Measurements from ENCODE around the gene VDAC1.

The VDAC1 gene

GRCh38 chr5:133926489-133927299 lies 78.1 kb downstream of the VDAC1 start:
- DNase-seq (ENCODE audit: low read depth) = no peak

GRCh38 chr5:133925866-133926488 lies 78.8 kb downstream of the VDAC1 start:
- DNase-seq (ENCODE audit: low read depth) = no peak

DNA sequence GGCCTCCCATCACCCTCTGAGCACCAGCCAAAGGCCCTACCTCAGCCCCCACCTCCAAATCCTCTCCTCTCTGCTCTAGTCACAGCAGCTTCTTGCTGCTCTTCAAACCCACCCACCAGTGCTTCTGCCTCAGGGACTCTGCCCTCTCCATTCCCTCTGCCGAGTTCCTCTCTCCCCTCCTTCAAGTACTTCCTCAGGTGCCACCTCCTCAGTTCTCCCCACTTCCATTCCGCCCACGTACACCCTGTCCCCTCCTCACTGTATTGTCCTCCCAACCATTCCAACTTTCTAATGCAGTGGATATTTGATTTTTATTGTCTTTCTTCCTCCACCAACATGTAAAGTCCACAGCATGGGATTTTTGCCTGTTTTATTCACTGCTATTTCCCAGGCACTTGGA lies 79.5 kb downstream of the VDAC1 start:
- DNase-seq (ENCODE audit: low read depth) = no peak

- no peak for DNase-seq (ENCODE audit: low read depth)
Observed at GRCh38 chr5:133924221-133924920, 80.4 kb downstream of the VDAC1 start.

DNA sequence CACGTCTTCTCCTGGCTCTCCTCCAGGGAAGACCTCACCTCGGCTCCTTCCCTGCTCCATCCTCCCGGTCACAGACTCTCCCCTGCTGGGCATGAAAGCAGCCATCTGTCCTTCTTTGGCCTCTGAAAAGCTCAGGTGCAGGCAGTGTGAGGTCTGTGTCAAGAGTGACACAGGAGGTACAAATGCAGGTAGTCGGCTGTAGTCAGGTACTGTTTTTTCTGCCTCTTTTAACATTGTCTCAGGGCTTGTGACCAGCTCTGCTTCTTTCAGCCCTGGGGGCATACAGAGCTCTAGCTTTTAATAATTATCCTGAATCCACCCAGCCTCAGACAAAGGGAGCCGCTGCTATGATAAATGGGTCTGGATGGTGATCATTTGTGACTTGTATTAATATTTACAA lies 82.8 kb downstream of the VDAC1 start:
- no peak for DNase-seq (ENCODE audit: low read depth)

Data from CMK (cell line).